Esophagus muscularis mucosa (tissue), 4 donors: Measurements from ENCODE around the gene TTF1. TPM values are rescaled to one million over a fixed set of nuclear protein-coding genes. Genes with fewer than 3 reads are reported as not detected.

Experiments
- DNase-seq: peaks from one replicate; pipeline ENCODE4 v3.0.0-alpha.2; 2017; ENCODE audit errors: extremely low spot score
- H3K27ac ChIP-seq, 4 donors: fragments of 200-600 bp; sonication (generic); replicated peaks in 1 of 4; 1 replicate in 3 of 4; 2 replicates in 1 of 4; pipeline ENCODE4 v1.5.1; 2016 to 2019; ENCODE audit warnings: mild to moderate bottlenecking in 1 of 4
- H3K27me3 ChIP-seq, 4 donors: fragments of 200-600 bp; sonication (generic); one replicate each; pipeline versions ENCODE4 v1.5.1 to v1.6.0; 2016 to 2019
- H3K36me3 ChIP-seq, 4 donors: fragments of 200-600 bp; sonication (generic); one replicate each; pipeline ENCODE4 v1.5.1; 2016 to 2019
- H3K4me1 ChIP-seq, 4 donors: fragments of 200-600 bp; sonication (generic); one replicate each; pipeline ENCODE4 v1.5.1; 2016 to 2019
- H3K4me3 ChIP-seq, 4 donors: fragments of 200-600 bp; sonication (generic); 1 replicate in 2 of 4; 2 replicates in 2 of 4; pipeline ENCODE4 v1.5.1; 2016 to 2019; ENCODE audit warnings: mild to moderate bottlenecking in 4 of 4, moderate library complexity in 1 of 4
- H3K9me3 ChIP-seq, 4 donors: fragments of 200-600 bp; sonication (generic); 1 replicate in 3 of 4; 2 replicates in 1 of 4; pipeline ENCODE4 v1.5.1; 2016 to 2019
- EP300 ChIP-seq: sonication (generic); formaldehyde crosslinking; IDR thresholded peaks from one replicate; pipeline ENCODE4 v1.6.1; 2017; ENCODE audit warnings: antibody characterized with exemption
- POLR2A ChIP-seq: fragments of 450-650 bp; IDR thresholded peaks from one replicate; pipeline ENCODE4 v1.6.1; 2017; ENCODE audit warnings: antibody characterized with exemption, moderate library complexity, mild to moderate bottlenecking, low read depth
- POLR2AphosphoS5 ChIP-seq, 2 donors: sonication (generic); formaldehyde crosslinking; IDR thresholded peaks; one replicate each; pipeline ENCODE4 v1.6.1; 2017; ENCODE audit warnings: antibody characterized with exemption in 2 of 2
- WGBS: methylation state at CpG from one replicate; pipeline ENCODE4 v1.1.5; 2018; 5-methylcytosine and 5-hydroxymethylcytosine counted together
- intact Hi-C: fragments of 100-400 bp; cut with DNase I; formaldehyde crosslinking; loops from one replicate; pipeline ENCODE4 v1.15.1; 2023
- total RNA-seq, 4 donors: library from RNA; depleted of rRNA; stranded (reverse); fragments of >200 nt; gene quantifications; one replicate each; pipeline versions ENCODE4 v1.1.0 to v1.2.1, GENCODE V29; 2016
- TF ChIP-seq, protein P1 (sequence below), 3 experiments: fragments of 200-600 bp in 2 of 3; fragments of 450-650 bp in 1 of 3; sonication (generic) in 2 of 3; IDR thresholded peaks; one replicate each; pipeline ENCODE4 v1.5.1; 2017 to 2019; ENCODE audit warnings: antibody characterized with exemption in 3 of 3, mild to moderate bottlenecking in 2 of 3, moderate library complexity in 1 of 3

TTF1 gene
- total RNA-seq, 4 donors from 2014 or later, result 9.6 to 17.2 (median 12.8) TPM

- Histone ChIP-seq H3K27me3 (peaks cover 0 to 87% (median 2%) of the 10 kb centered on the region in 4 donors), H3K4me3 (no peak overlapping the region), H3K9me3 (no peaks in the 10 kb centered on the region), H3K4me1 (no peaks in the 10 kb centered on the region), H3K27ac (no peak overlapping the region), H3K36me3 (no peaks in the 10 kb centered on the region)
- 45% methylated on average over 7 of the region's 7 CpGs for whole genome bisulfite sequencing
- intact Hi-C loops, result no loop called here
- no peak for TF ChIP-seq EP300
- DNase-seq, result no peak
These were observed 19.0 kb upstream of the TTF1 start for GRCh38 chr9:132425675-132426062.

DNA sequence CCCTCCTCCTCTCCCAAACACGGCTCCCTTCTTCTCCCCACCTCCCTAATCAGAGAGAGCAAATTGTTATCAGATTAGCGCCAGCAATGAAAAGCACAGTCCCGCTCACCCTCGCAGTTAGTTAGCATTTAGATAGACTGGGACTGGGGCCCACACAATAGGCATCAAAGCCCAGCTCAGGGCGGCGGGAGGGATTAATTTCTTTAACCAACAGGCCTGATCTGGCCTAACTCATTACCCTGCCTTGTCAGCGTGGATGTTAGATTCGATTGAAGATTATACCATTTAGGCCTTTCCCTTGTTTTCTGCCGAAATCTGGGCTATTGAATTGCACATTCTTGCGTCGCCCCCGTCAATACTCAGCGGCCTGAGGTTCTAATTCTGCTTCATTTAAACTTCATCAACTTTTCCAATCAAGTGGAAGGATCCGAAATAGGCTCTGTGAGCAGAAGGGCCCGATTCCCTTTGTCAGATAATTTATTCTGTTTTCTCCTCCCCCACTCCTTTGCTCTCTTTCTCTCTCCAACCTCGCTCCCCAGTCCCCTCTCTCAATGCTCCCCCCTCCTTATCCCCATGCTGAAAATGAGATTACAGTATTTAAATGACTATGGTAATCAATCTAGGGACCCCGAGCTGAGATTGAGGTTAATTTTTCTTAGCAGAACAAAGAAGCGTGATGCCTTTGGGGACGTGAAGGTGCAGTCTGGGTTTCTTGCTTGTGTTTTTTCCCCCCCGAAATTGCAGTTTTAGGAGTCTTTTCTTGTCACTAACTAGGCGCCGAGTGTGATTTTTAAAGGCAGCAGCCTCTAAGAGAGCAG is 18.4 kb upstream of the TTF1 start:
- Histone ChIP-seq H3K9me3 (no peaks in the 10 kb centered on the region), H3K27me3 (peaks cover 0 to 87% (median 5%) of the 10 kb centered on the region in 4 donors), H3K27ac (no peak overlapping the region), H3K36me3 (no peaks in the 10 kb centered on the region), H3K4me3 (no peak overlapping the region), H3K4me1 (no peaks in the 10 kb centered on the region)
- TF ChIP-seq POLR2A, result no peak
- no peak for TF ChIP-seq POLR2AphosphoS5 (IDR thresholded peaks at IDR 0.05)
- TF ChIP-seq, protein P1, sequence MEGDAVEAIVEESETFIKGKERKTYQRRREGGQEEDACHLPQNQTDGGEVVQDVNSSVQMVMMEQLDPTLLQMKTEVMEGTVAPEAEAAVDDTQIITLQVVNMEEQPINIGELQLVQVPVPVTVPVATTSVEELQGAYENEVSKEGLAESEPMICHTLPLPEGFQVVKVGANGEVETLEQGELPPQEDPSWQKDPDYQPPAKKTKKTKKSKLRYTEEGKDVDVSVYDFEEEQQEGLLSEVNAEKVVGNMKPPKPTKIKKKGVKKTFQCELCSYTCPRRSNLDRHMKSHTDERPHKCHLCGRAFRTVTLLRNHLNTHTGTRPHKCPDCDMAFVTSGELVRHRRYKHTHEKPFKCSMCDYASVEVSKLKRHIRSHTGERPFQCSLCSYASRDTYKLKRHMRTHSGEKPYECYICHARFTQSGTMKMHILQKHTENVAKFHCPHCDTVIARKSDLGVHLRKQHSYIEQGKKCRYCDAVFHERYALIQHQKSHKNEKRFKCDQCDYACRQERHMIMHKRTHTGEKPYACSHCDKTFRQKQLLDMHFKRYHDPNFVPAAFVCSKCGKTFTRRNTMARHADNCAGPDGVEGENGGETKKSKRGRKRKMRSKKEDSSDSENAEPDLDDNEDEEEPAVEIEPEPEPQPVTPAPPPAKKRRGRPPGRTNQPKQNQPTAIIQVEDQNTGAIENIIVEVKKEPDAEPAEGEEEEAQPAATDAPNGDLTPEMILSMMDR (IDR thresholded peaks at IDR 0.05), result no peak
- TF ChIP-seq EP300, result no peak
- DNase-seq, result no peak
- intact Hi-C loops, result no loop called here
- WGBS, result 41% methylated on average over 22 of the region's 22 CpGs

GRCh38 chr9:132423503-132423902 is 16.9 kb upstream of the TTF1 start:
- no peaks in the 10 kb centered on the region for H3K36me3 ChIP-seq
- DNase-seq, result no peak
- H3K9me3 ChIP-seq, result no peaks in the 10 kb centered on the region
- H3K4me1 ChIP-seq, result no peaks in the 10 kb centered on the region
- H3K27ac ChIP-seq, result no peak overlapping the region
- TF ChIP-seq, protein P1 (IDR thresholded peaks at IDR 0.05), result no peak
- no peak for TF ChIP-seq POLR2AphosphoS5 (IDR thresholded peaks at IDR 0.05)
- no peak for TF ChIP-seq POLR2A
- no peak for TF ChIP-seq EP300
- H3K4me3 ChIP-seq, result no peak overlapping the region
- intact Hi-C loops, result no loop called here
- peaks cover 0 to 89% (median 5%) of the 10 kb centered on the region in 4 donors for H3K27me3 ChIP-seq
- 91% methylated on average over 5 of the region's 5 CpGs for WGBS

DNA sequence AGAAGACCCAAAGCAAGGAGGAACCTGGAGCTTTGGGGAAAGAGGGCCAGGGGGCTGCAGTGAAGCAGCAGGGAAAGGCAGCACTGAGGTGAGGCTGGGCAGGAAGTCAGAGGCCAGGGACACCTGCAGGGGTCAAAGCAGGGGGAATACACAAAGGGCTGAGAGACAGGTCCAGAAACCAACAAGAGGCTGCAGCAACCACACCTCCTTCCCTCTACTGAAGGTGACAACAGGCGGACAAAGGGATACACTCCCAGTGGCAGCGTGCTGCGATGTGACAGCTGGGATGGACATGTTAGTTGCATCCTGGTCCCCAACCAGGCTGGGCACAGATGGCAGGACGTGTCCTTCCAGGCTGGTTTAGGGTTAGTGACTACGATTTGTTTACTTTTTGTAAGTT is 15.9 kb upstream of the TTF1 start:
- Histone ChIP-seq H3K4me3 (no peak overlapping the region), H3K27me3 (peaks cover 0 to 89% (median 5%) of the 10 kb centered on the region in 4 donors), H3K4me1 (no peaks in the 10 kb centered on the region), H3K36me3 (no peaks in the 10 kb centered on the region), H3K27ac (no peak overlapping the region), H3K9me3 (no peaks in the 10 kb centered on the region)
- no peak for TF ChIP-seq EP300
- no peak for TF ChIP-seq POLR2AphosphoS5 (IDR thresholded peaks at IDR 0.05)
- TF ChIP-seq, protein P1 (IDR thresholded peaks at IDR 0.05), result no peak
- TF ChIP-seq POLR2A, result no peak
- no peak for DNase-seq
- 60% methylated on average over 4 of the region's 5 CpGs for WGBS
- intact Hi-C loops, result no loop called here

GRCh38 chr9:132418726-132419363 is 12.2 kb upstream of the TTF1 start:
- no peak for DNase-seq
- intact Hi-C loops, result loop anchor here (10.0 kb wide), 1 partner anchor 386 kb away; no protein-coding TSS in a partner anchor
- H3K27ac ChIP-seq, result no peak overlapping the region
- peaks cover 0 to 93% (median 10%) of the 10 kb centered on the region in 4 donors for H3K27me3 ChIP-seq
- H3K4me3 ChIP-seq, result no peak overlapping the region
- no peaks in the 10 kb centered on the region for H3K36me3 ChIP-seq
- H3K4me1 ChIP-seq, result no peaks in the 10 kb centered on the region
- TF ChIP-seq, protein P1 (IDR thresholded peaks at IDR 0.05), result no peak
- TF ChIP-seq POLR2A, result no peak
- TF ChIP-seq POLR2AphosphoS5 (IDR thresholded peaks at IDR 0.05), result no peak
- TF ChIP-seq EP300, result no peak
- WGBS, result 70% methylated on average over 5 of the region's 5 CpGs
- no peaks in the 10 kb centered on the region for H3K9me3 ChIP-seq
